ENCODE data around the gene KMT2C.

DNA sequence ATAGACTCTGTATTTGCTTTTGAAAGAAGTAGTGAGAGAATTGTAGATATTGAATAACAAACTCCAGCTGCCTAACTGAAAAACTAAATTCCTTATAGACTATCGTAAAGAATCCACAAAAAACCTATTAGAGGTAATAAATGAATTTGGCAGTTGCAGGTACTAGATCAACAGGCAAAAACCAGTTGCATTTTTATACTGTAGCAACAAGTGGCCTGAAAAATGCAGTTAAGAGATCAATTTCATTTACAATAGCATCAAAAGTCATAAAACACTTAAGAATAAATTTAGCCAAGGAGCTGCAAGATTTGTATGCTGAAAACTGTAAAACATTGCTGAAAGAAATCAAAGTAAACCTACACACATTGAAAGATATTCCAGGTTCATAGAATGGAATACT lies 340.0 kb downstream of the KMT2C start:
- TF ChIP-seq, protein P1, sequence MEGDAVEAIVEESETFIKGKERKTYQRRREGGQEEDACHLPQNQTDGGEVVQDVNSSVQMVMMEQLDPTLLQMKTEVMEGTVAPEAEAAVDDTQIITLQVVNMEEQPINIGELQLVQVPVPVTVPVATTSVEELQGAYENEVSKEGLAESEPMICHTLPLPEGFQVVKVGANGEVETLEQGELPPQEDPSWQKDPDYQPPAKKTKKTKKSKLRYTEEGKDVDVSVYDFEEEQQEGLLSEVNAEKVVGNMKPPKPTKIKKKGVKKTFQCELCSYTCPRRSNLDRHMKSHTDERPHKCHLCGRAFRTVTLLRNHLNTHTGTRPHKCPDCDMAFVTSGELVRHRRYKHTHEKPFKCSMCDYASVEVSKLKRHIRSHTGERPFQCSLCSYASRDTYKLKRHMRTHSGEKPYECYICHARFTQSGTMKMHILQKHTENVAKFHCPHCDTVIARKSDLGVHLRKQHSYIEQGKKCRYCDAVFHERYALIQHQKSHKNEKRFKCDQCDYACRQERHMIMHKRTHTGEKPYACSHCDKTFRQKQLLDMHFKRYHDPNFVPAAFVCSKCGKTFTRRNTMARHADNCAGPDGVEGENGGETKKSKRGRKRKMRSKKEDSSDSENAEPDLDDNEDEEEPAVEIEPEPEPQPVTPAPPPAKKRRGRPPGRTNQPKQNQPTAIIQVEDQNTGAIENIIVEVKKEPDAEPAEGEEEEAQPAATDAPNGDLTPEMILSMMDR (IDR thresholded peaks at IDR 0.05), result no peak
- TF ChIP-seq FOXK1 (CRISPR knock-in tag; IDR thresholded peaks at IDR 0.05), result no peak
- no peak for TF ChIP-seq ETV6 (CRISPR knock-in tag; IDR thresholded peaks at IDR 0.05)
- no peak for TF ChIP-seq NFE2L1 (CRISPR knock-in tag; IDR thresholded peaks at IDR 0.05)
- no peak for TF ChIP-seq TEAD4 (CRISPR knock-in tag; IDR thresholded peaks at IDR 0.05)
- TF ChIP-seq, protein P2, sequence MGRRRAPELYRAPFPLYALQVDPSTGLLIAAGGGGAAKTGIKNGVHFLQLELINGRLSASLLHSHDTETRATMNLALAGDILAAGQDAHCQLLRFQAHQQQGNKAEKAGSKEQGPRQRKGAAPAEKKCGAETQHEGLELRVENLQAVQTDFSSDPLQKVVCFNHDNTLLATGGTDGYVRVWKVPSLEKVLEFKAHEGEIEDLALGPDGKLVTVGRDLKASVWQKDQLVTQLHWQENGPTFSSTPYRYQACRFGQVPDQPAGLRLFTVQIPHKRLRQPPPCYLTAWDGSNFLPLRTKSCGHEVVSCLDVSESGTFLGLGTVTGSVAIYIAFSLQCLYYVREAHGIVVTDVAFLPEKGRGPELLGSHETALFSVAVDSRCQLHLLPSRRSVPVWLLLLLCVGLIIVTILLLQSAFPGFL (CRISPR knock-in tag; IDR thresholded peaks at IDR 0.05; ENCODE audit: borderline replicate concordance), result no peak
- TF ChIP-seq, protein P3, sequence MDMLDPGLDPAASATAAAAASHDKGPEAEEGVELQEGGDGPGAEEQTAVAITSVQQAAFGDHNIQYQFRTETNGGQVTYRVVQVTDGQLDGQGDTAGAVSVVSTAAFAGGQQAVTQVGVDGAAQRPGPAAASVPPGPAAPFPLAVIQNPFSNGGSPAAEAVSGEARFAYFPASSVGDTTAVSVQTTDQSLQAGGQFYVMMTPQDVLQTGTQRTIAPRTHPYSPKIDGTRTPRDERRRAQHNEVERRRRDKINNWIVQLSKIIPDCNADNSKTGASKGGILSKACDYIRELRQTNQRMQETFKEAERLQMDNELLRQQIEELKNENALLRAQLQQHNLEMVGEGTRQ (CRISPR knock-in tag; IDR thresholded peaks at IDR 0.05), result no peak
- no peak for TF ChIP-seq ZNF263 (CRISPR knock-in tag; IDR thresholded peaks at IDR 0.05; ENCODE audit: low read depth)
